K562 (cell line): Measurements from ENCODE around the gene LIPI. TPM values are rescaled to one million over a fixed set of nuclear protein-coding genes. Genes with fewer than 3 reads are reported as not detected.
A peak's percentile ranks its signal among the peaks of the same experiment; 100 is the strongest.

Experiments
- ATAC-seq: fragments of 200-7000 bp; cut with Tn5 transposase; 3 replicates; pipeline ENCODE4 v1.9.1; 2020; ENCODE audit warnings: moderate library complexity
- BruUV-seq: library from RNA; stranded (reverse); fragments of 400-500 nt; replicated peaks from 2 replicates; lab custom pipeline; 2021; lab: Mats Ljungman, UMichigan
- CTCF ChIA-PET: fragments of 300-600 bp; formaldehyde crosslinking; extraction: SDS; loops from one replicate; lab custom pipeline; 2021; ENCODE audit warnings: low intra/inter-chr PET ratio; lab: Yijun Ruan, JAX
- POLR2A ChIA-PET: fragments of 300-600, 350-650 bp; sonication (Branson Sonifier 250); formaldehyde crosslinking; extraction: SDS; loops from one replicate; lab custom pipeline; 2021; ENCODE audit warnings: antibody characterized with exemption, inconsistent platforms; lab: Yijun Ruan, JAX
- DNase-seq, 4 experiments: peaks; one replicate each; pipeline versions ENCODE4 v3.0.0 to v3.0.0-alpha.2; 2011 to 2018; ENCODE audit warnings: low spot score in 3 of 4, mixed read lengths in 3 of 4; ENCODE audit errors: extremely low read depth in 1 of 4
- FAIRE-seq: peaks from 2 replicates; lab custom pipeline; 2011; peaks lifted over from hg19 to GRCh38; lab: Jason Lieb, UNC
- H2AFZ ChIP-seq: 2 replicates; pipeline ENCODE4 v1.6.0; 2011; ENCODE audit warnings: low read depth, low read length, control low read depth, inconsistent platforms
- H3K27ac ChIP-seq: fragments of 200-600 bp; 3 replicates; pipeline ENCODE4 v1.8.0; 2011; ENCODE audit warnings: low read depth, mild to moderate bottlenecking, control low read depth, inconsistent platforms, low read length, moderate library complexity, mixed read lengths; ENCODE audit errors: extremely low read depth
- H3K27me3 ChIP-seq, 2 experiments: fragments of 300-600 bp in 1 of 2; 2 replicates in 1 of 2; 3 replicates in 1 of 2; pipeline versions ENCODE4 v1.6.0 to v1.8.0; 2011; ENCODE audit warnings: inconsistent platforms in 2 of 2, low read length in 2 of 2, mild to moderate bottlenecking in 1 of 2, mixed read lengths in 1 of 2, moderate library complexity in 1 of 2; ENCODE audit not compliant: control insufficient read depth in 2 of 2, insufficient read depth in 2 of 2
- H3K36me3 ChIP-seq: fragments of 300-600 bp; 3 replicates; pipeline ENCODE4 v1.8.0; 2011; ENCODE audit warnings: mild to moderate bottlenecking, low read length, inconsistent platforms; ENCODE audit not compliant: control insufficient read depth, insufficient read depth
- H3K4me1 ChIP-seq, 2 experiments: fragments of 200-600 bp in 1 of 2; replicated peaks in 1 of 2; 2 replicates in 1 of 2; 3 replicates in 1 of 2; pipeline versions ENCODE4 v1.5.1 to v1.8.0; 2011; ENCODE audit warnings: inconsistent platforms in 2 of 2, low read length in 2 of 2, mild to moderate bottlenecking in 1 of 2, mixed read lengths in 1 of 2, moderate library complexity in 1 of 2; ENCODE audit not compliant: control insufficient read depth in 2 of 2, insufficient read depth in 2 of 2
- H3K4me2 ChIP-seq: 2 replicates; pipeline ENCODE4 v1.6.1; 2011; ENCODE audit warnings: low read length, control low read depth, inconsistent platforms, mixed read lengths; ENCODE audit not compliant: insufficient read depth
- H3K4me3 ChIP-seq: fragments of 200-600 bp; sonication (generic), shearing (Covaris generic); 2 replicates; pipeline ENCODE4 v1.5.1; 2016; ENCODE audit warnings: control low read depth, inconsistent platforms
- H3K79me2 ChIP-seq: fragments of 200-600 bp; 3 replicates; pipeline ENCODE4 v1.8.0; 2011; ENCODE audit warnings: low read length, inconsistent platforms; ENCODE audit not compliant: control insufficient read depth, insufficient read depth
- H3K9ac ChIP-seq, 2 experiments: 2 replicates each; pipeline versions ENCODE4 v1.6.0 to v1.6.1; 2011; ENCODE audit warnings: low read depth in 2 of 2, low read length in 2 of 2, control low read depth in 1 of 2, inconsistent platforms in 1 of 2, mild to moderate bottlenecking in 1 of 2, mixed read lengths in 1 of 2; ENCODE audit not compliant: insufficient read depth in 1 of 2
- H3K9me1 ChIP-seq: one replicate; pipeline ENCODE4 v1.6.0; 2011; ENCODE audit warnings: inconsistent platforms, mild to moderate bottlenecking, low read length, moderate library complexity; ENCODE audit not compliant: control insufficient read depth, insufficient read depth
- H3K9me3 ChIP-seq: replicated peaks from 2 replicates; pipeline ENCODE4 v1.5.1; 2011; ENCODE audit warnings: low read depth, low read length, inconsistent platforms; ENCODE audit not compliant: control insufficient read depth, insufficient read depth
- H4K20me1 ChIP-seq: replicated peaks from 2 replicates; pipeline ENCODE4 v1.6.1; 2011; ENCODE audit warnings: low read length, inconsistent platforms, mixed read lengths; ENCODE audit not compliant: control insufficient read depth, insufficient read depth
- CREB3 ChIP-seq: fragments of 450-650 bp; conservative IDR thresholded peaks from 2 replicates; pipeline ENCODE4 v1.6.1; 2016; ENCODE audit warnings: missing genetic modification characterization, low read depth, mild to moderate bottlenecking, missing compliant biosample characterization, moderate library complexity
- ETS2 ChIP-seq: IDR thresholded peaks from 2 replicates; pipeline ENCODE4 v1.6.1; 2016; ENCODE audit warnings: borderline replicate concordance, missing genetic modification characterization, mild to moderate bottlenecking, moderate library complexity, missing compliant biosample characterization; ENCODE audit not compliant: poor library complexity, severe bottlenecking
- HDAC3 ChIP-seq: fragments of 450-650 bp; IDR thresholded peaks from 2 replicates; pipeline ENCODE4 v1.6.1; 2018; ENCODE audit warnings: borderline replicate concordance, mild to moderate bottlenecking, moderate library complexity; ENCODE audit not compliant: partially characterized antibody
- NCOA4 ChIP-seq: fragments of 450-650 bp; IDR thresholded peaks from 2 replicates; pipeline ENCODE4 v1.6.1; 2018; ENCODE audit warnings: mild to moderate bottlenecking; ENCODE audit not compliant: partially characterized antibody
- PHB ChIP-seq: fragments of 250-450 bp; sonication (Bioruptor Pico); IDR thresholded peaks from 2 replicates; pipeline ENCODE4 v1.5.0; 2021
- PKNOX1 ChIP-seq: fragments of 450-650 bp; IDR thresholded peaks from 2 replicates; pipeline ENCODE4 v1.6.1; 2016
- POLR2G ChIP-seq: fragments of 200-400 bp; formaldehyde crosslinking; IDR thresholded peaks from 2 replicates; pipeline ENCODE4 v1.6.1; 2017; ENCODE audit warnings: low read depth, mild to moderate bottlenecking, antibody characterized with exemption, low read length, moderate library complexity
- RBM14 ChIP-seq: fragments of 200-400 bp; formaldehyde crosslinking; IDR thresholded peaks from 2 replicates; pipeline ENCODE4 v1.6.1; 2018; ENCODE audit warnings: low read depth, mild to moderate bottlenecking, low read length, moderate library complexity, borderline replicate concordance; ENCODE audit not compliant: insufficient read depth
- SNRNP70 ChIP-seq: fragments of 200-400 bp; formaldehyde crosslinking; optimal IDR thresholded peaks from 2 replicates; pipeline ENCODE3; 2017; ENCODE audit warnings: low read depth, low read length
- TSC22D4 ChIP-seq: fragments of 450-650 bp; IDR thresholded peaks from 2 replicates; pipeline ENCODE4 v1.6.1; 2016; ENCODE audit warnings: missing genetic modification characterization, missing biosample characterization, control low read depth
- ZNF830 ChIP-seq: fragments of 250-450 bp; sonication (Bioruptor Pico); IDR thresholded peaks from 2 replicates; pipeline ENCODE4 v1.5.0; 2021; ENCODE audit warnings: mild to moderate bottlenecking
- ZSCAN29 ChIP-seq: fragments of 450-650 bp; IDR thresholded peaks from 2 replicates; pipeline ENCODE4 v1.6.1; 2017
- WGBS: fragments of 100-300 bp; shearing (Covaris generic); methylation state at CpG from one replicate; pipeline ENCODE4 v1.1.6; 2016; ENCODE audit warnings: low coverage, mixed read lengths; ENCODE audit not compliant: insufficient coverage; ENCODE audit errors: missing lambda C conversion rate; 5-methylcytosine and 5-hydroxymethylcytosine counted together
- in situ Hi-C: fragments of 300-500 bp; cut with MboI; formaldehyde crosslinking; loops from 4 replicates; pipeline ENCODE4 v1.15.0; 2018; ENCODE audit warnings: inconsistent platforms, mixed read lengths
- intact Hi-C: fragments of 100-400 bp; cut with micrococcal nuclease; formaldehyde crosslinking; loops from 2 replicates; pipeline ENCODE4 v1.14.2; 2022
- polyA plus RNA-seq, 8 experiments: library from polyadenylated mRNA; depleted of rRNA in 4 of 8; stranded (reverse) in 5 of 8; unstranded in 3 of 8; fragments of >200 nt; fragmentation: Nextera tagmentation in 2 of 8; fragmentation: Illumina TruSeq in 1 of 8; extraction: Ambion mirVana in 2 of 8; extraction: Trizol in 1 of 8; gene quantifications; 2 replicates each; pipeline versions ENCODE4 v1.2.1 to v1.2.3, GENCODE V29; 2011 to 2014; ENCODE audit warnings: inconsistent platforms in 1 of 8, missing spikeins in 1 of 8
- total RNA-seq, 7 experiments: library from RNA; depleted of rRNA in 6 of 7; stranded (reverse); fragments of >200 nt in 6 of 7; fragmentation: Illumina TruSeq in 2 of 7; extraction: Trizol in 2 of 7; gene quantifications; 2 replicates each; pipeline versions ENCODE4 v1.2.1 to v1.2.3, GENCODE V29; 2011 to 2021; ENCODE audit warnings: low replicate concordance in 1 of 7

The LIPI gene
- total and polyA plus RNA-seq, 9 of the 15 experiments (the other 6 are each of a cell fraction or from before 2014, with no cell fraction given) = not detected

GRCh38 chr21:14072761-14073535 is 137.8 kb downstream of the LIPI start:
- H3K9me3 ChIP-seq = no peaks in the 10 kb centered on the region; the same call in 1 of the 2 replicates
- WGBS = 87% methylated on average over 32 of the region's 46 CpGs
- H3K9ac ChIP-seq = no peak overlapping the region
- BruUV-seq = no TSS peak
- no peak overlapping the region for H3K4me3 ChIP-seq
- H3K27ac ChIP-seq = no peak overlapping the region
- H4K20me1 ChIP-seq = no peaks in the 10 kb centered on the region
- ATAC-seq (no peak), DNase-seq (no peak), FAIRE-seq (no peak)
- ChIA-PET POLR2A (no interaction called here), CTCF (no interaction called here)
- intact Hi-C loops = no loop called here
- no peaks in the 10 kb centered on the region for H3K36me3 ChIP-seq
- H3K4me1 ChIP-seq = no peaks in the 10 kb centered on the region
- TF ChIP-seq POLR2G = 0 out of 2 replicates have a peak, but pooled peaks have one; percentile 8
- TF ChIP-seq NCOA4 = no peak
- H2AFZ ChIP-seq = no peak overlapping the region
- no peaks in the 10 kb centered on the region for H3K79me2 ChIP-seq
- in situ Hi-C loops = no loop called here
- no peaks in the 10 kb centered on the region for H3K9me1 ChIP-seq
- H3K4me2 ChIP-seq = no peak overlapping the region
- no peaks in the 10 kb centered on the region for H3K27me3 ChIP-seq

- intact Hi-C loops = no loop called here
- POLR2A ChIA-PET = no interaction called here
- H3K27me3 ChIP-seq = no peaks in the 10 kb centered on the region
- TF ChIP-seq ZSCAN29 (no peak), TSC22D4 (tag) (no peak), RBM14 (no peak), ETS2 (tag) (no peak), PHB (CRISPR knock-in tag) (no peak), SNRNP70 (no peak), HDAC3 (no peak), CREB3 (tag) (no peak), ZNF830 (CRISPR knock-in tag) (no peak), PKNOX1 (no peak)
Observed at GRCh38 chr21:14071902-14072734, 138.6 kb downstream of the LIPI start.

More at GRCh38 chr21:14071902-14072734, 138.6 kb downstream of the LIPI start:
- Histone ChIP-seq H3K9me3 (no peaks in the 10 kb centered on the region; the same call in 1 of the 2 replicates), H2AFZ (no peak overlapping the region), H3K27ac (no peak overlapping the region), H3K9ac (no peak overlapping the region), H3K4me3 (no peak overlapping the region), H4K20me1 (no peaks in the 10 kb centered on the region), H3K4me2 (no peak overlapping the region), H3K79me2 (no peaks in the 10 kb centered on the region), H3K9me1 (no peaks in the 10 kb centered on the region), H3K36me3 (no peaks in the 10 kb centered on the region), H3K4me1 (no peaks in the 10 kb centered on the region)
- ATAC-seq (no peak), DNase-seq (no peak), FAIRE-seq (no peak)
- no TSS peak for BruUV-seq
- WGBS = 87% methylated on average over 17 of the region's 44 CpGs
- CTCF ChIA-PET = no interaction called here
- in situ Hi-C loops = no loop called here
